Peyer's patch (tissue), 4 donors: ENCODE data around the gene ARPC5.
A peak's percentile ranks its signal among the peaks of the same experiment; 100 is the strongest.

Experiments
- CTCF ChIP-seq, 6 experiments: fragments of 450-650 bp in 4 of 6; fragments of 200-600 bp in 2 of 6; sonication (generic) in 1 of 6; IDR thresholded peaks; one replicate each; pipeline ENCODE4 v1.5.1; 2017 to 2019; ENCODE audit warnings: antibody characterized with exemption in 6 of 6, mild to moderate bottlenecking in 3 of 6, moderate library complexity in 1 of 6
- POLR2A ChIP-seq, 2 donors: fragments of 450-650 bp; IDR thresholded peaks; one replicate each; pipeline ENCODE4 v1.5.1; 2017; ENCODE audit warnings: antibody characterized with exemption in 2 of 2, mild to moderate bottlenecking in 2 of 2, moderate library complexity in 2 of 2

DNA sequence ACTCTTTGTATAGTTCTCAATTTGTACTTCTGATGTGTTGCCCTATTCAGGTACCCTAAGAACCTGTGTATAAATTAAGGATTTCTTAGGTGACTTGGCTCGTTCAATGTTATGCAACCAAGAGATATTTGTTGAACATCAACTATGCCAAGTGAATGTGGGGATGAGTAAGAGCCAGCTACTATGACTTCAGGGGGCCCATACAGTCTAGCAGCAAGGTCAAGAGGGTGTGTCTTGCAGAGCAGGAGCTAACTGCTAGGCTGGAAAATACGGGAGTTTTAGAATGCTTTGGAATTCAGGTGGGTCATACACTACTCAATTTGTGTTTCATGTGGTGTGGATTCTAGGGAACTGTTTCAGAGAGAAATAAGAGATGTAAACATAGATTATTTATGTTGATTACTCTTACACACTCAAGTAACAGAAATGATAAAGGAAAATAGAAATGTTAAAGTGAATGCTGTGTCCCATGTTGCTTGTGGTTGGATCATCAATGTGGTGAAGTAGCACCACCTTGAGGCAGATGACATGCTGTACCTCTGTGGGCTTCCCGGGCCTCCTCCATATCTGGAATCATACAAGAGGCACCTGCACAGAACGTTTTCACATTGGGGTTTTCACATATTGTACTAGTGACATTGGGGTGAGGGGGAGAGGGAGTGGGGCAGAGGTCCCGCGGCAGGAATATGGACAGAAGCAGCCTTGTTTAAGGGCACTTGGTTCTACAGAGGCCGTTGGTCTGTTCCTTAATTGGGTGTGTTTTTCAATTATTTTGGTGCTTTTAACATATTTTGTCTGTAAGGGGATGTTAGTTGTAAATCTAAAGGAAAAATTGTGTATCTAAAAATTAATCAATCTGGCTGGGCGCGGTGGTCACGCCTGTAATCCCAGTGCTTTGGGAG, 12.4 kb downstream of the ARPC5 start:
- TF ChIP-seq CTCF (IDR thresholded peaks at IDR 0.05) (peak; percentile 43 to 75 (median 66)), POLR2A (IDR thresholded peaks at IDR 0.05) (no peak)
